Endodermal cell (in vitro differentiated cells): ENCODE results near the gene KLHL33. TPM values are rescaled to one million over a fixed set of nuclear protein-coding genes. Genes with fewer than 3 reads are reported as not detected.
A peak's percentile ranks its signal among the peaks of the same experiment; 100 is the strongest.
"Not testable (repeated sequence)": the region's sequence is repeated elsewhere in the genome, so short reads cannot be mapped to it uniquely, and the experiment has no call there.

Experiments
- DNase-seq: peaks from one replicate; pipeline ENCODE4 v3.0.0-alpha.2; 2017
- H3K27ac ChIP-seq: 2 replicates; pipeline ENCODE4 v1.5.1; 2013; ENCODE audit warnings: mild to moderate bottlenecking, low read depth, low read length, moderate library complexity
- H3K27me3 ChIP-seq: 2 replicates; pipeline ENCODE4 v1.6.1; 2013; ENCODE audit warnings: mild to moderate bottlenecking, low read length, moderate library complexity; ENCODE audit not compliant: insufficient read depth, control insufficient read depth, poor library complexity, severe bottlenecking
- H3K36me3 ChIP-seq: 2 replicates; pipeline ENCODE4 v1.7.0; 2013; ENCODE audit warnings: mild to moderate bottlenecking, low read length, moderate library complexity; ENCODE audit not compliant: control insufficient read depth, insufficient read depth
- H3K4me1 ChIP-seq: one replicate; pipeline ENCODE4 v1.7.0; 2013; ENCODE audit warnings: low read length; ENCODE audit not compliant: control insufficient read depth, insufficient read depth
- H3K4me3 ChIP-seq: 2 replicates; pipeline ENCODE4 v1.5.1; 2013; ENCODE audit warnings: mild to moderate bottlenecking, low read length, moderate library complexity
- H3K9ac ChIP-seq: 2 replicates; pipeline ENCODE4 v1.6.1; 2013; ENCODE audit warnings: mild to moderate bottlenecking, low read length, moderate library complexity; ENCODE audit not compliant: poor library complexity, severe bottlenecking; ENCODE audit errors: extremely low read depth
- H3K9me3 ChIP-seq: 2 replicates; pipeline ENCODE4 v1.6.1; 2013; ENCODE audit warnings: mild to moderate bottlenecking, low read length, moderate library complexity; ENCODE audit not compliant: control insufficient read depth
- H3K27ac Mint-ChIP-seq: 2 replicates; pipeline ENCODE4 v1.8.0; 2020; ENCODE audit warnings: mixed read lengths
- H3K27me3 Mint-ChIP-seq: 2 replicates; pipeline ENCODE4 v1.8.0; 2021; ENCODE audit warnings: mild to moderate bottlenecking, mixed read lengths; ENCODE audit not compliant: insufficient read depth
- H3K36me3 Mint-ChIP-seq: 2 replicates; pipeline ENCODE4 v1.8.0; 2020; ENCODE audit warnings: low read depth, mixed read lengths
- H3K4me1 Mint-ChIP-seq: 2 replicates; pipeline ENCODE4 v1.8.0; 2020; ENCODE audit warnings: mixed read lengths
- H3K4me3 Mint-ChIP-seq: 2 replicates; pipeline ENCODE4 v1.8.0; 2020; ENCODE audit warnings: mild to moderate bottlenecking, moderate library complexity, mixed read lengths
- H3K9me3 Mint-ChIP-seq: 2 replicates; pipeline ENCODE4 v1.8.0; 2020; ENCODE audit warnings: mild to moderate bottlenecking, mixed read lengths
- CTCF ChIP-seq: fragments of 200-600 bp; sonication (generic); conservative IDR thresholded peaks from 2 replicates; pipeline ENCODE4 v1.5.0; 2021; ENCODE audit warnings: antibody characterized with exemption, mild to moderate bottlenecking
- WGBS, 2 experiments: methylation state at CpG; one replicate each; pipeline versions ENCODE4 v1.1.5 to v1.1.7; 2013; ENCODE audit warnings: missing lambda C conversion rate in 2 of 2, mixed read lengths in 1 of 2; ENCODE audit not compliant: insufficient coverage in 1 of 2, insufficient read length in 1 of 2; 5-methylcytosine and 5-hydroxymethylcytosine counted together
- total RNA-seq, 2 donors: library from RNA; stranded (reverse); fragmentation: NEBNext Ultra II Directional in 1 of 2; extraction: Animal tissue kit (Norgen Biotek cat#: 25700) in 1 of 2; gene quantifications; 2 replicates in 1 of 2; 3 replicates in 1 of 2; pipeline ENCODE4 v1.2.1, GENCODE V29; 2021

The KLHL33 gene
- total RNA-seq, 2 donors from 2014 or later: 0.09 TPM; not detected in 1

GRCh38 chr14:20446889-20447288 is 10.9 kb upstream of the KLHL33 start:
- no peak overlapping the region for H3K27ac ChIP-seq
- TF ChIP-seq CTCF: no peak
- Mint-ChIP-seq H3K27ac (peak overlapping the region; percentile 14), H3K4me3 (no peak overlapping the region), H3K27me3 (no peaks in the 10 kb centered on the region), H3K9me3 (peaks cover 6% of the 10 kb centered on the region), H3K4me1 (no peaks in the 10 kb centered on the region), H3K36me3 (peaks cover 23% of the 10 kb centered on the region)
- H3K9me3 ChIP-seq: no peaks in the 10 kb centered on the region
- WGBS, 2 experiments: 93 to 94% methylated on average over 4 to 5 of the region's 5 CpGs
- H3K36me3 ChIP-seq: peaks cover 75% of the 10 kb centered on the region
- no peaks in the 10 kb centered on the region for H3K27me3 ChIP-seq
- no peak overlapping the region for H3K9ac ChIP-seq
- no peaks in the 10 kb centered on the region for H3K4me1 ChIP-seq
- no peak for DNase-seq
- H3K4me3 ChIP-seq: no peak overlapping the region

- H3K4me1 Mint-ChIP-seq, H3K4me3 ChIP-seq, H3K4me3 Mint-ChIP-seq, H3K27ac Mint-ChIP-seq, H3K27me3 ChIP-seq, H3K27ac ChIP-seq, DNase-seq, H3K9me3 Mint-ChIP-seq, H3K27me3 Mint-ChIP-seq, H3K9ac ChIP-seq, H3K4me1 ChIP-seq, H3K9me3 ChIP-seq, H3K36me3 Mint-ChIP-seq: not testable (repeated sequence)
- peaks cover 44% of the 10 kb centered on the region for H3K36me3 ChIP-seq
- 95 to 100% methylated on average over 1 of the region's 4 CpGs for WGBS, 2 experiments
Observed at GRCh38 chr14:20443650-20444049, 7.7 kb upstream of the KLHL33 start.

- no peak overlapping the region for H3K27ac ChIP-seq
- Mint-ChIP-seq H3K4me3 (no peak overlapping the region), H3K4me1 (no peaks in the 10 kb centered on the region), H3K36me3 (peaks cover 6% of the 10 kb centered on the region), H3K9me3 (peaks cover 6% of the 10 kb centered on the region), H3K27me3 (peaks cover 2% of the 10 kb centered on the region), H3K27ac (no peak overlapping the region)
- peaks cover 22% of the 10 kb centered on the region for H3K36me3 ChIP-seq
- no peaks in the 10 kb centered on the region for H3K4me1 ChIP-seq
- H3K9ac ChIP-seq: no peak overlapping the region
- no peak overlapping the region for H3K4me3 ChIP-seq
- no peaks in the 10 kb centered on the region for H3K9me3 ChIP-seq
- DNase-seq: no peak
- WGBS, 2 experiments: 85 to 100% methylated on average over 1 to 2 of the region's 2 CpGs
- no peaks in the 10 kb centered on the region for H3K27me3 ChIP-seq
- TF ChIP-seq CTCF: no peak
Observed at GRCh38 chr14:20441461-20441860, 5.5 kb upstream of the KLHL33 start.

- peaks cover 16% of the 10 kb centered on the region for H3K36me3 ChIP-seq
- peaks cover 6% of the 10 kb centered on the region for H3K36me3 Mint-ChIP-seq
- H3K27me3 ChIP-seq: no peaks in the 10 kb centered on the region
- H3K4me3 Mint-ChIP-seq: no peak overlapping the region
- H3K27ac Mint-ChIP-seq: no peak overlapping the region
- no peak for DNase-seq
- H3K9me3 Mint-ChIP-seq: peaks cover 6% of the 10 kb centered on the region
- H3K9ac ChIP-seq: no peak overlapping the region
- WGBS, 2 experiments: 86 to 96% methylated on average over 3 to 5 of the region's 5 CpGs
- no peaks in the 10 kb centered on the region for H3K4me1 Mint-ChIP-seq
- no peak overlapping the region for H3K27ac ChIP-seq
- peaks cover 5% of the 10 kb centered on the region for H3K27me3 Mint-ChIP-seq
- H3K9me3 ChIP-seq: no peaks in the 10 kb centered on the region
- H3K4me1 ChIP-seq: no peaks in the 10 kb centered on the region
- peak; percentile 40 for TF ChIP-seq CTCF
- H3K4me3 ChIP-seq: no peak overlapping the region
Observed at GRCh38 chr14:20440882-20441281, 4.9 kb upstream of the KLHL33 start.
